Measurements from ENCODE around the gene RIPPLY3.

DNA sequence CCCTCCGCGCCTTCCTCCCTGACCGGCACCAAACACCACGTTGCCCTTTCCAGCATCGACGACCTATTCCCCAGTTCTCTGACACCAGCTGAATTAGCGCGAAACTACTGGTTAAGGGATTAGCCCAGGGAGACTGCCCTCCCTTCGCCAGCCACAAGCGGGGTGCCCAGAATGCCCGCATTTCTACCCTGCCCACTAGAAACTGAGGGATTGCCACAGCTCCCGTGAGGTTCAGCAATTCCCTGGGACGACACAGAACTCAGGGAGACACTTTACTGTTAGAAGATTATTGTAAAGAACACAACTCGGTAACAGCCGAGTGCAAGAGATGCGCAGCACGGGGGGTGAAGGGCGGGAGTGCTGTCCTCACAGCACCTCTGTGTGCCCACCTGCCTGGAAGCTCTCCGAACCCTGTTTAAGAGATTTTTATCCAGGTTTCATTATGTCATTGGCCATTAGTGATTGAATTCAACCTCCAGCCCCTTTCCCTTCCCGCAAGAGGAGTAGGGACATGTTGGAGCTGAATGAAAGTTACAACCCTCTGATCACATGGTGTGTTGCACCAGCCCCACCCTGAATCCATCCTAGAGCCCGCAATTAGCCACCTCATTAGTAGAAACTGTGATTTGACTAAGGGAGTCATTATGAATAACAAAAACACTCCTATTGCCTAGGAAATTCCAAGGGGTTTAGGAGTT, 15.8 kb upstream of the RIPPLY3 start:
- TF ChIP-seq ZBTB49 (tag by site-specific recombination; IDR thresholded peaks at IDR 0.05; ENCODE audit: low read depth) (no peak), YY1 (tag by site-specific recombination; IDR thresholded peaks at IDR 0.05) (no peak), ZNF843 (tag by site-specific recombination; IDR thresholded peaks at IDR 0.05) (no peak), MYNN (tag by site-specific recombination; IDR thresholded peaks at IDR 0.05; ENCODE audit: borderline replicate concordance) (no peak)
- TF ChIP-seq, protein P1, sequence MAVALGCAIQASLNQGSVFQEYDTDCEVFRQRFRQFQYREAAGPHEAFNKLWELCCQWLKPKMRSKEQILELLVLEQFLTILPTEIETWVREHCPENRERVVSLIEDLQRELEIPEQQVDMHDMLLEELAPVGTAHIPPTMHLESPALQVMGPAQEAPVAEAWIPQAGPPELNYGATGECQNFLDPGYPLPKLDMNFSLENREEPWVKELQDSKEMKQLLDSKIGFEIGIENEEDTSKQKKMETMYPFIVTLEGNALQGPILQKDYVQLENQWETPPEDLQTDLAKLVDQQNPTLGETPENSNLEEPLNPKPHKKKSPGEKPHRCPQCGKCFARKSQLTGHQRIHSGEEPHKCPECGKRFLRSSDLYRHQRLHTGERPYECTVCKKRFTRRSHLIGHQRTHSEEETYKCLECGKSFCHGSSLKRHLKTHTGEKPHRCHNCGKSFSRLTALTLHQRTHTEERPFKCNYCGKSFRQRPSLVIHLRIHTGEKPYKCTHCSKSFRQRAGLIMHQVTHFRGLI (tag by site-specific recombination; IDR thresholded peaks at IDR 0.05) = no peak
- TF ChIP-seq, protein P2, sequence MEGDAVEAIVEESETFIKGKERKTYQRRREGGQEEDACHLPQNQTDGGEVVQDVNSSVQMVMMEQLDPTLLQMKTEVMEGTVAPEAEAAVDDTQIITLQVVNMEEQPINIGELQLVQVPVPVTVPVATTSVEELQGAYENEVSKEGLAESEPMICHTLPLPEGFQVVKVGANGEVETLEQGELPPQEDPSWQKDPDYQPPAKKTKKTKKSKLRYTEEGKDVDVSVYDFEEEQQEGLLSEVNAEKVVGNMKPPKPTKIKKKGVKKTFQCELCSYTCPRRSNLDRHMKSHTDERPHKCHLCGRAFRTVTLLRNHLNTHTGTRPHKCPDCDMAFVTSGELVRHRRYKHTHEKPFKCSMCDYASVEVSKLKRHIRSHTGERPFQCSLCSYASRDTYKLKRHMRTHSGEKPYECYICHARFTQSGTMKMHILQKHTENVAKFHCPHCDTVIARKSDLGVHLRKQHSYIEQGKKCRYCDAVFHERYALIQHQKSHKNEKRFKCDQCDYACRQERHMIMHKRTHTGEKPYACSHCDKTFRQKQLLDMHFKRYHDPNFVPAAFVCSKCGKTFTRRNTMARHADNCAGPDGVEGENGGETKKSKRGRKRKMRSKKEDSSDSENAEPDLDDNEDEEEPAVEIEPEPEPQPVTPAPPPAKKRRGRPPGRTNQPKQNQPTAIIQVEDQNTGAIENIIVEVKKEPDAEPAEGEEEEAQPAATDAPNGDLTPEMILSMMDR (tag by site-specific recombination; IDR thresholded peaks at IDR 0.05) = no peak

All from HEK293 (cell line).